Mucosa of descending colon (tissue), 3 donors: ENCODE results near the gene PSMD6. TPM values are rescaled to one million over a fixed set of nuclear protein-coding genes. Genes with fewer than 3 reads are reported as not detected.

Experiments
- ATAC-seq: fragments of 200-7000 bp; cut with Tn5 transposase; one replicate; pipeline ENCODE4 v1.9.1; 2020; ENCODE audit warnings: mild to moderate bottlenecking, moderate library complexity
- DNase-seq, 3 donors: peaks; one replicate each; pipeline ENCODE4 v3.0.0-alpha.2; 2020
- H3K36me3 ChIP-seq: fragments of 200-600 bp; one replicate; pipeline ENCODE4 v1.8.0; 2021; ENCODE audit warnings: low read depth, mild to moderate bottlenecking
- H3K4me1 ChIP-seq: fragments of 200-600 bp; one replicate; pipeline ENCODE4 v1.8.0; 2021; ENCODE audit warnings: low read depth, mild to moderate bottlenecking
- H3K4me3 ChIP-seq: fragments of 200-600 bp; one replicate; pipeline ENCODE4 v1.8.0; 2021; ENCODE audit warnings: mild to moderate bottlenecking
- H3K9me3 ChIP-seq: fragments of 200-600 bp; one replicate; pipeline ENCODE4 v1.8.0; 2021; ENCODE audit warnings: mild to moderate bottlenecking
- intact Hi-C, 2 donors: fragments of 100-400 bp; cut with DNase I in 1 of 2; cut with micrococcal nuclease in 1 of 2; formaldehyde crosslinking; loops; one replicate each; pipeline versions ENCODE4 v1.11.0 to v1.11.1; 2022; cut with DNase I, micrococcal nuclease
- total RNA-seq, 3 donors: library from RNA; stranded (reverse); fragmentation: NEBNext Ultra II Directional in 2 of 3; extraction: Animal tissue kit (Norgen Biotek cat#: 25700) in 2 of 3; gene quantifications; one replicate each; pipeline versions ENCODE4 v1.2.1 to v1.2.4, GENCODE V29; 2021 to 2023
- TF ChIP-seq, protein P1 (sequence below): fragments of 200-600 bp; IDR thresholded peaks from one replicate; pipeline ENCODE4 v1.8.0; 2022; ENCODE audit warnings: antibody characterized with exemption, mild to moderate bottlenecking
- donor health status: DM: no; HTN: no; CAD: no; lungs with moderate emphysema.
- donor health status: DM: no; HTN: no; CAD: no.
- donor health status: DM: no; HTN: yes; CAD: no.

Gene PSMD6
- total RNA-seq, 3 donors from 2014 or later, result 39.1 to 61.8 (median 57.5) TPM

GRCh38 chr3:63976872-63977200 is 46.5 kb downstream of the PSMD6 start:
- TF ChIP-seq, protein P1, sequence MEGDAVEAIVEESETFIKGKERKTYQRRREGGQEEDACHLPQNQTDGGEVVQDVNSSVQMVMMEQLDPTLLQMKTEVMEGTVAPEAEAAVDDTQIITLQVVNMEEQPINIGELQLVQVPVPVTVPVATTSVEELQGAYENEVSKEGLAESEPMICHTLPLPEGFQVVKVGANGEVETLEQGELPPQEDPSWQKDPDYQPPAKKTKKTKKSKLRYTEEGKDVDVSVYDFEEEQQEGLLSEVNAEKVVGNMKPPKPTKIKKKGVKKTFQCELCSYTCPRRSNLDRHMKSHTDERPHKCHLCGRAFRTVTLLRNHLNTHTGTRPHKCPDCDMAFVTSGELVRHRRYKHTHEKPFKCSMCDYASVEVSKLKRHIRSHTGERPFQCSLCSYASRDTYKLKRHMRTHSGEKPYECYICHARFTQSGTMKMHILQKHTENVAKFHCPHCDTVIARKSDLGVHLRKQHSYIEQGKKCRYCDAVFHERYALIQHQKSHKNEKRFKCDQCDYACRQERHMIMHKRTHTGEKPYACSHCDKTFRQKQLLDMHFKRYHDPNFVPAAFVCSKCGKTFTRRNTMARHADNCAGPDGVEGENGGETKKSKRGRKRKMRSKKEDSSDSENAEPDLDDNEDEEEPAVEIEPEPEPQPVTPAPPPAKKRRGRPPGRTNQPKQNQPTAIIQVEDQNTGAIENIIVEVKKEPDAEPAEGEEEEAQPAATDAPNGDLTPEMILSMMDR, result no peak
- no peaks in the 10 kb centered on the region for H3K9me3 ChIP-seq
- DNase-seq (no peak), ATAC-seq (no peak)
- intact Hi-C loops, result no loop called here
- H3K4me3 ChIP-seq, result no peak overlapping the region
- peaks cover 8% of the 10 kb centered on the region for H3K4me1 ChIP-seq
- H3K36me3 ChIP-seq, result no peaks in the 10 kb centered on the region

DNA sequence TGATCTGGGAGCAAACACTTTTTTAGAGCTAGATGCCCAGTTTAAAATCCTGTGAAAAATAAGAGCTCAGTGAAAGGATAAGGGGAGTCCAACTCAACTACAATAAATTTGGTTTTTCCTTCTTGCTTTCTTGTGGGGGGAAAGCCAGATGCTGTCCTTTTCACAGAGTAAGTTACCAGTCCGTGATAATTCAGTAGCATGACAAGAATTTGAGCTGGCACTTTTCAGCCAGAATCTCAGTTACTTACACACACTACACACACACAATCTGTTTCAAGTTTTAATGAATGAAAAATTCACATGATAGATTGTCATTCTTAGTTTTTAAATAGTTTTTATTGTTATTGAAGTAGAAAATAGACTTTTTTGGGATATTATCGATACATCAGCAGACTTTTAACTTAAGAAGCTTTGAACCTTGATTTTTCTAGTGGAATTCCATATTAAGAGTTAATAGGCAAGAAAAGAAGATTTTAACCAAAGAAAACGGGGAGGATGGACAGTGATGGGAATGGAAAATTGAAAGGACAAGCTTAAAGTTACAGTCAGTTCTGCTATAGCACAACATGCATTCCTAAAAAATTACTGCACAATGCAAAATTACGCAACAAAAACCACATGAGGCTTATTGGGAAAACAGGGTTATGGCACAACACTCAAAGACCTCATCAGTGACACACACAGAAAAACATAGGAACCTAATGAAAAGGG is 47.0 kb downstream of the PSMD6 start:
- DNase-seq, result no peak
- TF ChIP-seq, protein P1, result no peak
- no peaks in the 10 kb centered on the region for H3K9me3 ChIP-seq
- peak; percentile 25 for ATAC-seq
- H3K4me1 ChIP-seq, result peaks cover 11% of the 10 kb centered on the region
- H3K4me3 ChIP-seq, result no peak overlapping the region
- intact Hi-C loops, result no loop called here
- no peaks in the 10 kb centered on the region for H3K36me3 ChIP-seq

GRCh38 chr3:63975723-63976122 is 47.6 kb downstream of the PSMD6 start:
- Histone ChIP-seq H3K4me1 (peaks cover 17% of the 10 kb centered on the region), H3K36me3 (no peaks in the 10 kb centered on the region), H3K4me3 (no peak overlapping the region), H3K9me3 (no peaks in the 10 kb centered on the region)
- TF ChIP-seq, protein P1, result no peak
- intact Hi-C loops, result no loop called here
- ATAC-seq (no peak), DNase-seq (no peak)

GRCh38 chr3:63974451-63974850 is 48.8 kb downstream of the PSMD6 start:
- ATAC-seq (no peak), DNase-seq (no peak)
- Histone ChIP-seq H3K4me1 (peaks cover 29% of the 10 kb centered on the region), H3K36me3 (no peaks in the 10 kb centered on the region), H3K4me3 (no peak overlapping the region), H3K9me3 (no peaks in the 10 kb centered on the region)
- TF ChIP-seq, protein P1, result no peak
- intact Hi-C loops, result no loop called here

DNA sequence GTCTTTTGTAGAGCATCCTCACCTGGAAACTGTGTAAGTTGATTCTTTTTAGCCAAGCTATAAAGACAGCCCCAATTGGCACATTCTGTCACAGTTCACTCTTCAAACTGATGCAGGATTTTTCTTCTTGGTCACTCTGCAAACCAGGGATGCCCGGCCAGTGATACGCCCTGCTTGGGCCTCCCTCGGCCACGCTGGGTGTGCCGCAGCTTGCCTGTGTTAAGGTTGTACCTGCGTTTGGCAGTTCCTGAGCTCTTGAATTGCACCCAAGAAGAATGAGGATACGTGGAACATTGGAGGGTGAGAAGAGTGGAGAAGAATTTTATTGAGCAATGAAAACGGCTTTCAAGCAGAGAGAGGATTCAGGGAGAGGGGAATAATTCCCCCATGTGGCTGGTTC is 49.9 kb downstream of the PSMD6 start:
- no peak for DNase-seq
- intact Hi-C loops, result no loop called here
- TF ChIP-seq, protein P1, result no peak
- ATAC-seq, result no peak
- no peaks in the 10 kb centered on the region for H3K36me3 ChIP-seq
- no peaks in the 10 kb centered on the region for H3K9me3 ChIP-seq
- H3K4me1 ChIP-seq, result peaks cover 36% of the 10 kb centered on the region
- H3K4me3 ChIP-seq, result no peak overlapping the region

DNA sequence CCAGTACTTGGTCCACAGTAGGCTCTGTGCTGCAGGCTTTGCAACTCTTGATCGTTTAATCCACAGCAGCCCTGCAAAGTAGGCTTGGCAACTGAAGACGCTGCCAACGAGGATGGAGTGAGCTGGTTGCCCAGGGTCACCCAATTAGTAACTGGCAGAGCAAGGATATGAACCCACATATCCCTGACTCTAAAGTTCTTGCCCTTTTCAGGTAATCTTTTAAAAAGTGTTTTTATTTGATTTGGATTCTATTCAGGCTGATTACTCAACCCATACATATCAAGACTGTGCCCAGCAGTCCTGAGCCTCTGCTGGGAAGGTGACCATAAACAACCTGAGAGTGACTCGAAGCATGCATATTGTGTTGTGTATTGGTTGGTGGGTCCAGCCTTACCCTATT is 50.3 kb downstream of the PSMD6 start:
- ATAC-seq (no peak), DNase-seq (no peak)
- Histone ChIP-seq H3K9me3 (no peaks in the 10 kb centered on the region), H3K36me3 (no peaks in the 10 kb centered on the region), H3K4me3 (no peak overlapping the region), H3K4me1 (peaks cover 36% of the 10 kb centered on the region)
- TF ChIP-seq, protein P1, result no peak
- intact Hi-C loops, result no loop called here
